ENCODE data around the gene STXBP2. TPM values are rescaled to one million over a fixed set of nuclear protein-coding genes. Genes with fewer than 3 reads are reported as not detected.

Gene STXBP2
- total RNA-seq, 1 donor, result 9.9 TPM

- no peak overlapping the region for H3K4me3 ChIP-seq (ENCODE audit: low read depth, low read length)
- no peak for TF ChIP-seq CTCF (IDR thresholded peaks at IDR 0.05; ENCODE audit: insufficient read depth, low read depth, low read length)
- DNase-seq (ENCODE audit: low read depth), result no peak
Measured at GRCh38 chr19:7606289-7606688, 30.6 kb upstream of the STXBP2 start.

GRCh38 chr19:7607212-7607873, 29.6 kb upstream of the STXBP2 start:
- no peak for DNase-seq (ENCODE audit: low read depth)
- no peak for TF ChIP-seq CTCF (IDR thresholded peaks at IDR 0.05; ENCODE audit: insufficient read depth, low read depth, low read length)
- H3K4me3 ChIP-seq (ENCODE audit: low read depth, low read length), result no peak overlapping the region

DNA sequence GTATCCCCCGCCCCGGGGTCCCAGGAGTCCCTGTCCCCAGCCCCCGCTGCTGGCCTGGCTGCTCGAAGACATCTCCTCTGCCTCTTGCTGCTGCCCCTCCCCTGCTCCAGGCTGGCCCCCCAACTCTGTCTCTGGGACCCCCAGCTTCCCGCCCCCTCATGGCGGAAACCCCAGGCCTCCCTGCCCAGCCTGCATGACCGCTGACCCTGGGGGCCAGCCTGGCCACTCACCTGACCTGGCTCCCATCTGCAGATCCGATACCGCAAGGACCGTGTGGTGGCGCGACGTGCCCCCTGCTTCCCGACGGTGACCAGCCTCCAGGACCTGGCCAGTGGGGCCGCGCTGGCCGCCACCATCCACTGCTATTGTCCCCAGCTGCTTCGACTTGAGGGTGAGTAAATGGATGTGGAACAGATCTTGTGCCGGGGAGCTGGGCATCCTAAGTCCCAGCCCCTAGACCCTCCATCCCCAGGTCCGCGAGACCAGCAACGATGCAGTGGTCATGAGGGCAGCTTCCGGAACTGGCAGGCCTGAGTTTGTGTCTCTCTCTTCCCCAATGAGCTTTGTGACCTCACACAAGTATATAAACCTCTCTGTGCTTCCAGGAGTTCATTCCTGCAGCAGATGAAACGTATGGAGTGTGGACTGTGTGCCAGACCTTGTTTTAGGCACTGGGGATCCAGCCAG, 28.9 kb upstream of the STXBP2 start:
- TF ChIP-seq CTCF (IDR thresholded peaks at IDR 0.05; ENCODE audit: insufficient read depth, low read depth, low read length), result no peak
- H3K4me3 ChIP-seq (ENCODE audit: low read depth, low read length), result no peak overlapping the region

GRCh38 chr19:7610491-7611240, 26.2 kb upstream of the STXBP2 start:
- TF ChIP-seq CTCF (IDR thresholded peaks at IDR 0.05; ENCODE audit: insufficient read depth, low read depth, low read length), result no peak
- no peak for DNase-seq (ENCODE audit: low read depth)

More for the DNA sequence above, 28.9 kb upstream of the STXBP2 start:
- no peak for DNase-seq (ENCODE audit: low read depth)

DNA sequence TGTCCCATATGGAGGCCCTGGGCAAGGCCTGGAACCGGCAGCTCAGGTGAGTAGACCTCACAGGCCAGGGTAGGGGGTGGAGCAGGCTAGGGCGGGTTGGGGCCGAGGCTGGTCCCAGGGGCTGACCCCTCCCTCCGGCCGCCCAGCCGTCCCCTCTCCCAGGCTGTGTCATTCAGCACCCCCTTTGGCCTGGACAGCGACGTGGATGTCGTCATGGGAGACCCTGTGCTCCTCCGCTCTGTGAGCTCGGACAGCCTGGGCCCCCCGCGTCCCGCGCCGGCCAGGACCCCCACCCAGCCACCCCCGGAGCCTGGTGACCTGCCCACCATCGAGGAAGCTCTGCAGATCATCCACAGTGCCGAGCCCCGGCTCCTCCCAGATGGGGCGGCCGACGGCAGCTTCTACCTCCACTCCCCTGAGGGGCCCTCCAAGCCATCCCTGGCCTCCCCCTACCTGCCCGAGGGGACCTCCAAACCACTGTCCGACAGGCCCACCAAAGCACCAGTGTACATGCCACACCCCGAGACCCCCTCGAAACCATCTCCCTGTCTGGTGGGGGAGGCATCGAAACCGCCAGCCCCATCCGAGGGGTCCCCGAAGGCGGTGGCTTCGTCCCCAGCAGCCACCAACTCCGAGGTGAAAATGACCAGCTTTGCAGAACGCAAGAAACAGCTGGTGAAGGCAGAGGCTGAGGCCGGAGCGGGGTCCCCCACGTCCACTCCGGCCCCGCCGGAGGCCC, 25.2 kb upstream of the STXBP2 start:
- DNase-seq (ENCODE audit: low read depth), result no peak
- TF ChIP-seq CTCF (IDR thresholded peaks at IDR 0.05; ENCODE audit: insufficient read depth, low read depth, low read length), result no peak
- H3K4me3 ChIP-seq (ENCODE audit: low read depth, low read length), result no peak overlapping the region

More at GRCh38 chr19:7610491-7611240, 26.2 kb upstream of the STXBP2 start:
- H3K4me3 ChIP-seq (ENCODE audit: low read depth, low read length), result no peak overlapping the region

All from fibroblast of villous mesenchyme (primary cell).